Right lobe of liver (tissue), 4 donors: ENCODE results near the gene ESM1.

Source experiments
- POLR2A ChIP-seq: fragments of 450-650 bp; IDR thresholded peaks from one replicate; pipeline ENCODE4 v1.6.1; 2017; ENCODE audit warnings: antibody characterized with exemption, mild to moderate bottlenecking
- TF ChIP-seq, protein P1 (sequence below), 4 donors: fragments of 200-600 bp in 3 of 4; fragments of 450-650 bp in 1 of 4; IDR thresholded peaks; one replicate each; pipeline versions ENCODE4 v1.5.1 to v1.8.0; 2016 to 2022; ENCODE audit warnings: antibody characterized with exemption in 4 of 4, mild to moderate bottlenecking in 2 of 4
- donor health status: DM: no; HTN: no; CAD: no.
- donor health status: DM: no; HTN: no; CAD: no.
- donor health status: DM: no; HTN: yes; CAD: no.

DNA sequence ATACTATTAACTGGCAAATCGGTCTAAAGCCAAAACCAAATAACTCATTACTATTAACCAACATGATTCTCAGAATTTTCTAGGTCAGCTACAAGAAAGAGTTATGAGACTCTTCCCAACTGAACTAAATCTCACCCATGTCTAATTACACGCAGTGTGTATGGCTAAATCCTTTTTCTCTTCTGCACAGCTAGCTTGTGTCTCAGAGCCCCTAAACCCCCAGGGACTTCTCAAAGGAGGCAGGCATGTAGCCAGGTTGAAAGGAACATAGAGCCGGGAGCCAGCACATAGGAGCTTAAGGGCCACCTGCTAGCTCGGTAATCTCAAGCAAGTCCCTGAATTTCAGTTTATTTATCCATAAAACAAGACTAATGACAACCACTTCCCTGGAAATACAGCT lies 36.4 kb upstream of the ESM1 start:
- no peak for TF ChIP-seq POLR2A
- TF ChIP-seq, protein P1, sequence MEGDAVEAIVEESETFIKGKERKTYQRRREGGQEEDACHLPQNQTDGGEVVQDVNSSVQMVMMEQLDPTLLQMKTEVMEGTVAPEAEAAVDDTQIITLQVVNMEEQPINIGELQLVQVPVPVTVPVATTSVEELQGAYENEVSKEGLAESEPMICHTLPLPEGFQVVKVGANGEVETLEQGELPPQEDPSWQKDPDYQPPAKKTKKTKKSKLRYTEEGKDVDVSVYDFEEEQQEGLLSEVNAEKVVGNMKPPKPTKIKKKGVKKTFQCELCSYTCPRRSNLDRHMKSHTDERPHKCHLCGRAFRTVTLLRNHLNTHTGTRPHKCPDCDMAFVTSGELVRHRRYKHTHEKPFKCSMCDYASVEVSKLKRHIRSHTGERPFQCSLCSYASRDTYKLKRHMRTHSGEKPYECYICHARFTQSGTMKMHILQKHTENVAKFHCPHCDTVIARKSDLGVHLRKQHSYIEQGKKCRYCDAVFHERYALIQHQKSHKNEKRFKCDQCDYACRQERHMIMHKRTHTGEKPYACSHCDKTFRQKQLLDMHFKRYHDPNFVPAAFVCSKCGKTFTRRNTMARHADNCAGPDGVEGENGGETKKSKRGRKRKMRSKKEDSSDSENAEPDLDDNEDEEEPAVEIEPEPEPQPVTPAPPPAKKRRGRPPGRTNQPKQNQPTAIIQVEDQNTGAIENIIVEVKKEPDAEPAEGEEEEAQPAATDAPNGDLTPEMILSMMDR (IDR thresholded peaks at IDR 0.05) = no peak
